AG04449 (cell line): ENCODE results near the gene MTM1.

Experiments used
- CTCF ChIA-PET: fragments of 350-600 bp; formaldehyde crosslinking; extraction: SDS; loops from one replicate; lab custom pipeline; 2021; ENCODE audit warnings: antibody characterized with exemption; lab: Yijun Ruan, JAX
- POLR2A ChIA-PET: fragments of 400-600, 350-600 bp; formaldehyde crosslinking; extraction: SDS; loops from one replicate; lab custom pipeline; 2020; ENCODE audit warnings: antibody characterized with exemption, inconsistent platforms; lab: Yijun Ruan, JAX
- DNase-seq: peaks from one replicate; pipeline ENCODE4 v3.0.0-alpha.2; 2010; ENCODE audit warnings: low read depth, low spot score
- H3K4me3 ChIP-seq: 2 replicates; pipeline ENCODE4 v1.5.1; 2011; ENCODE audit warnings: low read depth, mild to moderate bottlenecking, control low read depth, low read length
- CTCF ChIP-seq: IDR thresholded peaks from one replicate; pipeline ENCODE4 v1.5.1; 2011; ENCODE audit warnings: mild to moderate bottlenecking, moderate library complexity, low read length, control low read depth, inconsistent platforms; ENCODE audit not compliant: insufficient read depth; ENCODE audit errors: missing control alignments

MTM1 gene

DNA sequence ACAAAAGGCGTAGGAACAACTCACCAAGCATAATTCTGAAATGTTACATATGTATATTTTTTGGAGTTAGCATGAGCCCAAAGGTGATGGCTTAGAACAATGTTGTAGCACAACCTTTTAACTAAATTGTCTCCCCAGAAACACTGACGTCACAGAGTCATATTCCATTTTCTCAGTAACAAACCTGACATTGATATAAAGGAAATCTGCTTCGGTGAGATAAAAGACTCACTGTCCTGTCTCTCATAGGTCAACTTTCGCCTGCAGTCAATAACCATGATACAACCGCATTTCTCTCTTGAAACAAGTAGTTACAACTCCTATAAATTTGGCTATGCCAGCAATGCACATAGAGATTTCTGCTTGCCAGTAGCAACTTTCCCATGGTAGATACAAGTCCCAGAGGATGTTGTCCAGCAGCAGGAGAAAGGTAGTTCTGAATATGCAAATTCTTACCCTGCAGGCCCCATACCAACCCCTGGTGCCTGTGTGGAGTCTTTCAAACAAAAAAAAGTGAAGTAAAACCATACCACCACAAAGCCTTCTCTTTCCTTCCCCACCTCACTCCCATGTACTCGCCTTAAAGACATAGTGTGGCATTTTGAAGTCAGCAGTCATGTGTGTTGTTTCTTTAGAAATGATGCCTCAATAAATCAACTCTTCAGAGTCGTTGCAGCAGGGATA lies 47.9 kb downstream of the MTM1 start:
- no peak for TF ChIP-seq CTCF
- ChIA-PET CTCF (no interaction called here), POLR2A (no interaction called here)
- no peak for DNase-seq
- H3K4me3 ChIP-seq = no peak overlapping the region

- ChIA-PET POLR2A (no interaction called here), CTCF (no interaction called here)
- no peak for DNase-seq
- no peak for TF ChIP-seq CTCF
- no peak overlapping the region for H3K4me3 ChIP-seq
Measured at GRCh38 chrX:150616863-150617198, 48.4 kb downstream of the MTM1 start.

- DNase-seq = no peak
- CTCF ChIA-PET = no interaction called here
- TF ChIP-seq CTCF = no peak
- no peak overlapping the region for H3K4me3 ChIP-seq
- POLR2A ChIA-PET = no interaction called here
Measured at GRCh38 chrX:150621652-150622051, 53.2 kb downstream of the MTM1 start.

- H3K4me3 ChIP-seq = no peak overlapping the region
- no peak for DNase-seq
- no peak for TF ChIP-seq CTCF
- POLR2A ChIA-PET = no interaction called here
- CTCF ChIA-PET = no interaction called here
Measured at GRCh38 chrX:150623583-150623982, 55.2 kb downstream of the MTM1 start.

- DNase-seq = no peak
- H3K4me3 ChIP-seq = no peak overlapping the region
- CTCF ChIA-PET = no interaction called here
- no peak for TF ChIP-seq CTCF
- POLR2A ChIA-PET = no interaction called here
Measured at GRCh38 chrX:150625097-150625496, 56.7 kb downstream of the MTM1 start.

DNA sequence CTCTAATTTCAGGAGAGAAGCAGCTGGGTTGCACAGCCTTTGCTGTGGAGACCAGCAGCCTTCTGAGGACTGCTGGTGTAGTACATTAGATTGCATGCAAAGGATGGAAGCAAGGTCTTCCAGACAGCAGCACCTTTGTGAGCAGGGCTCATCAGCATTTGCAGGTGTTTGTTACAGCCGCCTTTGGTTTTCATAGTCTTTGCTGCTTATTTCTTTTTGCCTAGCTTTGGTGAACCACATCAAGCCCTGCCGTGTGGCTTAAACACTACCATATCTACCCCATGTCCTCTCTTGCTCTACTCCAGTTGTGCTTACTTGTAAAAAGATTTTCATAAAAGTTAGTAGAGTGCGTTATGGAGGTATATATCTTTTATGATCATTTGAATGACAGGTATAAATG lies 57.5 kb downstream of the MTM1 start:
- POLR2A ChIA-PET = no interaction called here
- DNase-seq = no peak
- no peak overlapping the region for H3K4me3 ChIP-seq
- no peak for TF ChIP-seq CTCF
- CTCF ChIA-PET = no interaction called here
